ENCODE results near the gene ADAMTS9.
"Not testable (repeated sequence)": the region's sequence is repeated elsewhere in the genome, so short reads cannot be mapped to it uniquely, and the experiment has no call there.

Gene ADAMTS9

DNA sequence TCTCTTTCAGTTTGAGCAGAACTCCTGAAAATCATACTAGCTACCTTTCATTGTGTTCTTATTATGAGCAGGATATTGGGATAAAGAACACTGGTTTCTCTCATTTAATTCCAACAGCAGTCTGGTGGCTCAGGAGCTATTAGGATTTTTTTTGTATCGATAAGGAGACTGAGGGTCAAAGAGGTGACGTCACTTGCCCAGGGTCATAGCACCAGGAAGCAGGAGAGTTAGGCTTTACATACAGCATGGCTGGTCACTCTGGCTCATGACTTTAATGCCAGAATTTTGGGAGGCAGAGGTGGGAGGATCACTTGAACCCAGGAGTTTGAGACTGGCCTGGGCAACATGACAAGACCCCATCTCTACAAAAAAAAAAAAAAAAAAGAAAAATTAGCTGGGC, 113.6 kb downstream of the ADAMTS9 start:
- DNase-seq (ENCODE audit: low read depth), result no peak

DNA sequence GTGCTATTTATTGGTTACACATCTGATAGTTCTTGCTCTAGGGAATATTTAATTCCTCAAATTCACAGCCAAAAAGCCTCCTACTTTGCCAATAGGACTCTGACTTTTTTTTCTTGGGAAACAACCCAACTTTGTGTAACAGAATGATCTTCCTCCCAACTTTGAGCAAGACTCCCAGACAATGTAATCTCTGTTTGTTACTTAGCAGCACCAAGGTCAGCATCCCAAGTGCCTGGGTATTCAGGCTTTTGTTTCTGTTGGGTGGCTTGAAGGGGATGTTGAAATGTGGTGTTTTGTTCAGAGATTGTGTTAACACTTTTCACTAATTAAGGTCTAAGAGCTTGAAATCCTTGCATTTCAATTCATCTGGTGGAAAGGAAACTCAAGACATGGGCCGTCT, 115.8 kb downstream of the ADAMTS9 start:
- DNase-seq (ENCODE audit: low read depth), result no peak

DNA sequence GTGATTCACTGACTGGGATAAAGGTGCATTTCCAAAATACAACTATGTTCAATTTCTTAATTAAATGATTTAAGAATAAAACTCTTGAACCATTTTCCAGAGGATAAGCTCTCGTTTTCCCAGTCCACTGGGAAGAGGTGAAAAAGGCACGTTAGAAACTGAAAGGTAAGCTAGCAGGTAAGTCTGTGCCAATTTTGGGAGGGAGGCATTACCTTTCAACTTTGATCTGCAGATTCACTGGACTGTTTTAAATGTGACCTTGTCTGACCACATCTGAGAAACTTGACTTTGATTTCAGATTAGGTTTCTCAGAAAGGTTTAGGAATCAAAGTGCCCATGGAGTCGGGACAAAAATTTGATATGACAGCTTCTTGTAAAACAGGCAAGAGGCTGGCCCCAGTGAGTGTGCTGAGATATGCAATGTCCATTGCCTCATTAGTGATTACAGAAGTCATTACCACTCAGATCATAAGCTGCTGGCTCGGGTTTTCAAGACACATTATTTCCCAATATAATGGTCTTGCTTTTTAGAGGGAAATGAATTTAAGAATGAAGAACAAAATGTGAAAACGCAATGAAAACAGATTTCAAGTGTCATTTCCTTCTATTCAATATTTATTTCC, 118.8 kb downstream of the ADAMTS9 start:
- DNase-seq (ENCODE audit: low read depth), result no peak

DNA sequence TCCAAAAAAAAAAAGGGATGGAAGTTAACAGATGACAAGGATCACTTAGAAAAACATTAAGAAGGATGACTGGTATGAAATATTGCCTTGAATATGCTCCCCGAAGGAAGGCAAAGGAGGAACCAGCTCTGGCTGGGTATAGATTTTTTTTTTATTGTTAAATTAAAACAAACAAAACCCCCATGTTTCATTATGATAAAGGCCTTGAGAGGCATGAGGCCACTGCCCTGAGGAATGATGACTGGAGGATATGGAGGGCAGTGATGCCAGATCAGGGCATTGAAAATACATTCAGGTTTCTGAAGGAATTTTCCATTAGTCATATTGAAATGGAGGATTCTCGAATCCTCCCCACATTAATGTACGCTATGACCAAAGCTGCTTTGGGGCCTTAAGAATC, 120.9 kb downstream of the ADAMTS9 start:
- no peak for DNase-seq (ENCODE audit: low read depth)

DNA sequence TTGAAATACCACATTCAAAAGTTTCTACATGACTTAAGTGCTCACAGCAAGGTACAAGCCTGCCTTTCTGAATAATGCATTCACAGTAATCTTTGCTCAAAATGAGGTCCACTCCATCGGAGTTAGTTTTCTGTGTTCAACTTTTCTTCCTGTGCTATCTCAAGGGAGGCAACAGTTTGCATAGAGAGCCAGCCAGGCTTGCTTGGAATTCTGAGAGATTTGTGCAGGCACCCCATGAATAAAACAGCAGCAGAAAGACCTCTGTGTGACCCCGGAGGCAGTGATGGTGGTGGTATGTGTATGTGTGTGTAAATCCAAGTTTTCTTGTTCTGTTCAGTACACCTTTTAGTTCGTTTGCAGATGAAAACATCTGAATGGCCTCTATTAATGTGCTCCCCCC, 124.0 kb downstream of the ADAMTS9 start:
- no peak for DNase-seq (ENCODE audit: low read depth)

DNA sequence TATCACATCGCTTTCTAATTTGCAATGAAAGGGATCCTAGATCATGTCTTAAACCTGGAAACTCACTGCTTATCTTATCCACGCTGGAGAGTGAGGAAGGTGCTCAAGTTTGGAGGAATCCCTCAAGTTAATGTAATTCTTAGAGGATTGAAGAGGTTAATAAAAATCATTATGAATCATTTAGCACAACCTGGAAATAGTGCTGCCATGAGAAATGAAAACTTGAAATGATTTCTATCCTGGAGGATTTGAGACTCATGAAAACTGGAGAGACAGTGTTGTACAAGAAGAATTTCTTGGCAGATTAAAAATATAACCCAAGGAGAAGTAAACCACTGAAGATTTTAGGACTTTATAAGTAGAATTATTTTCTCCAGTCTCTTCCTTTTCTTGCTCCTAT, 125.9 kb downstream of the ADAMTS9 start:
- DNase-seq (ENCODE audit: low read depth), result no peak

DNA sequence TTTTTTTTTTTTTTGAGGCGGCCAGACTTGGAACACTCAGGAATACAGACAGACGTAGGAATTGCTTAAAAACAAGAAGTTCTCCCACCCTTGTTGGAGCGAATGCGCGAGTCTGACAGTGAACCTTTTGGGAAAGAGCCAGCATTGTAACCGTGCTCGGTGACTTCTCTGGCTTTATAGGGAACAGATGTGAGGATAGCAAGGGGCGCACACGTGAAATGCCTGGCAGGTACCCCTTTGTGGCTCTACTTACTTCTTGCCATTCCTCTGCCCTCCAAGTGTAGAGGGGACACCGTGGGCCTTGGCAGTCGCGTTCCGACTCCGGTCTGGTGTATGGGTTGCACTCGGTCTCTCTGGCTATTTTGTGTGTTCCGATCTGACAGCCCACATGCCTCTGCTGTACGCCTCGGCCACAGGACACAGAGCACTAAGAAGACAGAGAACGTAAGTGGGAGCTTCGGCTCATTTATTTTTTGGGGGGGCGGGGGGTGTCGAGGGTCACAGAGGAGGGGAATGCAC, 126.4 kb downstream of the ADAMTS9 start:
- no peak for DNase-seq (ENCODE audit: low read depth)

DNA sequence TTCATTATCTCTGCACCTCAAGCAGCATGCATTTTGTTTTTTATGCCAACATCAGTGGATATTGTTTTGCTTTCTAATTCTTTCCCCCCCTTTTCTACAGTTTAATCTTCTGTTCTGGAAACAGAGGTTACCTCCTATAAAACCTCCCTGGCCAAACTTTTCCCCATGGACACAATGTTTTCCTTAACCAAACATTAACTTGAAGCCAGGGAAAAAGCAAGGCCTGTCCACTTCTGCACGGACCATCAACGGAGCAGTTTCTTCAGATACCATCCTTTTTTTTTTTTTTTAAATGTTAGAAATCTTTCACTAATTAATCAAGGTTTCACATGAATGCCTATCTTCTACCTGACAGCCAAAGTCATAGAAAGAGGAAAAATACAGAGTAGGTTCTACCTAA, 127.0 kb downstream of the ADAMTS9 start:
- DNase-seq (ENCODE audit: low read depth), result no peak

DNA sequence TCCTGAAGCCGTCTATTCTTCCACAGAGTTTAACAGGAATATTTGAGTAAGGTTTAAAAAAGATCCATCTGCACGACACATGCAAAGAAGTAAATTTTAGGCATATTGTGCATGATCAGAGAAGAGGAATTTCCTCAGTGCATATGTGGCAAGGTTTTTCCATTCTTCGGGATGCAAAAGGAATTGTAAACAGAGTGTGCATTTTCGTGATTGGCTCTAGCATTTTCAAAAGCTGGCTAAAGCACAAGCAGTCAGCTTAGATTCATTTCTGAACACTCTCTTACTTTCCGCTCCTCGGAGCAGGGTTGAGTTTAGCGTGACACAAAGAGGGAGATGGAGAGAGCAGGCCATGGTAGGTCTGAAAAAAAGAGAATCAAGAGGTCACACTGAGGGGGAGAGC, 128.2 kb downstream of the ADAMTS9 start:
- DNase-seq (ENCODE audit: low read depth), result no peak

DNA sequence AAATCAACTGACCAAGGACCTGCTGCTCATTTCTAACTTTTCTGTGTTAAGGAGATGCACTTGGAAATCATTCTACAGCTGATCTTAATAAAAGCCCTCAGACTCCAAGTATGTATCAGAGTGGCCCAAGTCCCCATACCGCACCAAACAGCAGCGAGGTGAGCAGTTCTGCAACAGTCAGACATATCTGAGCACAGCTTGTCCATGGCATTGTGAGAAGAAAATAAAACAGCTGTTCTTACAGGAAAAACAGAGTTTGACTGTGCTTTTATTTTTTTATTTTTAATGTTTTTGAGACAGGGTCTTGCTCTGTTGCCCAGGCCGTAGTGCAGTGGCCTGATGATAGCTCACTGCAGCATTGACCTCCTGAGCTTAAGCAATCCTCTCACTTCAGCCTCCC, 131.8 kb downstream of the ADAMTS9 start:
- DNase-seq (ENCODE audit: low read depth), result no peak

DNA sequence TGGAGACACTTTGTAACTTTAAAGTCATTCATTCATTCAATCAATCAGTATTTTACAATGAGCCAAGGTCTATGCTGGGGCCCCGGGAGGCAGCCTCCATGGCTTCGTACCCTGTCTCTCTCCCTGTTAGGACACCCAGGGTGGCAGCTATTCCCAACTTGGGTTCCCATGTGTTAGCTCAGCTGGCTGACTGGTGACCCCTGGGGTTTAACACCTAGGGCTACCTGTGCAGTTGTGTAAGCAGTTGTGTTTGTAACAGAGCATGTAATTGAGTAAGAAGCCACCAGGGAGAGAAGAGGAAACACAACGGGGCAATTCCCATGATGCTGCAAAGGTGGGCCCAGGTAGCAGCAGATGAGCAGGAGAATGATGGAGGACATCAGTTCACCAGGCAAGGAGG, 132.4 kb downstream of the ADAMTS9 start:
- DNase-seq (ENCODE audit: low read depth), result no peak

DNA sequence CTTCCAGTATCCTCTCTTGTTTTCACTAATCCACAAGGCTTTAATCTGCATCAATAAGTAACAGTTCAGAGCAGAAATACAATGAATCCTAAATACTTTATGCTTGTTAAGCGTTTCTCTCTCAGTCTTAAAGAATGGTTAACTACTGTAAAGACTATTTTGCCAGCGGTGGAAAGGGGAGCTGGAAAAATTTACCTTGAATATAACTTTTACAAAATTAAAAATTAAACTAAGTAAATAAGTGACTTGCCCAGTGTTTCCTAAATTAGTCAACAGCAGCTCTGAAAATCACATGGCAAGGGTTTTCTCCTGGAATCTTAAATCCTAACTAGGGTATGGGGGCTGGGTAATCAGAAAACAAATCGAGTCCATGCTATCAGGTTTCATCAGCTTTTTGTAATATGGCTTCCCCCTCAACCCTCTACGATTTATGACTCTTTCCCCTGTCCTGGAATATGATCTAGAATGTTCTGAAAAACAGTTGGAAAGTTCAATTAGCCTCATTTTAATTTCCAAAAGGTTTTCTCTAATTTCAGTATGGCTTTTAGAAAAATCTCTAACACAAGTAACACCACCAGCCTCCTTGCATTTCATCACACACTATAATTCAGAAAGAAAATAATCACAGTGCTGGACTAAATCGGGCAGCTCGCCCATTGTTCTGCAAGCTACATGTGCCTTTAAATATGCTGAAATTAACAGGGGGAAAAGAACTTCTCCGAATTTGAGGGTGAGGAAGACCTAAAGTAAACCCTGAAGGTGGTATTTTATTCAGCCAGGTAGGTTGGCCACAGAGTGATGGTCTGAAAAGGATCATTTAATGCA, 133.5 kb downstream of the ADAMTS9 start:
- no peak for DNase-seq (ENCODE audit: low read depth)

DNA sequence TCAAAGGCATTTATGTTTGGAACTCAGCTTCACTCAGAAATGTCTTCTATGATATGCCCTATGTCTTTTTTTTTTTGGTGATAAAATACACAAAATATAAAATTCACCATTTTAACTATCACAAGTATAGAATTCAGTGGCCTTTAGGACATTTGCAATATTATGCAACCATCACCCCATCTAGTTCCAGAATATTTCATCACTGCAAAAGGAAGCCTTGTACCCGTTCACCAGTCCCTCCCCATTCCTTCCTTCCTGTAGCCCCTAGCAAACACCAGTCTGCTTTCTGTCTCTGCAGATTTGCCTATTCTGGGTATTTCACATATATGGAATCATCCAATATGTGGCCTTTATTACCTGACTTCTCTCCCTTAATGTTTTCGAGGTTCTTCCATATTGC, 134.8 kb downstream of the ADAMTS9 start:
- no peak for DNase-seq (ENCODE audit: low read depth)

DNA sequence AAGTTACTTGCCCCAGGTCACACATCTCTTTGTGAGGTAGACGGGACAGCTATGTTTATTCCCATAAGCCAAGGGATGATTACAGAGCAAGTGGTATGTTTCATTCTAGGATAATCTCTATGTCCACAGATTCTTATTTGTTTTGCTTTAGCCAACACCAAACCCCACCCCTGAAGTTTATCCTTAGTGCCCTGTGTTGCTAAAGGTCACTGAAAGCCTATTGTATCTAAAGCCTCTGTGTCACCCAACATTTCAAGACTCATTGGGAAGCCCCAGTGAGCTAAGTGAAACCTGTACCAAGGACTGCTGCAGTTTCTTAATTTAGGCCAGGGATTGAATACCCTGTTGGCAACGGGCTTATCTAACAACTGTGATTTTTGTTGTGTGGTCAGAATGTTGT, 135.6 kb downstream of the ADAMTS9 start:
- no peak for DNase-seq (ENCODE audit: low read depth)

DNA sequence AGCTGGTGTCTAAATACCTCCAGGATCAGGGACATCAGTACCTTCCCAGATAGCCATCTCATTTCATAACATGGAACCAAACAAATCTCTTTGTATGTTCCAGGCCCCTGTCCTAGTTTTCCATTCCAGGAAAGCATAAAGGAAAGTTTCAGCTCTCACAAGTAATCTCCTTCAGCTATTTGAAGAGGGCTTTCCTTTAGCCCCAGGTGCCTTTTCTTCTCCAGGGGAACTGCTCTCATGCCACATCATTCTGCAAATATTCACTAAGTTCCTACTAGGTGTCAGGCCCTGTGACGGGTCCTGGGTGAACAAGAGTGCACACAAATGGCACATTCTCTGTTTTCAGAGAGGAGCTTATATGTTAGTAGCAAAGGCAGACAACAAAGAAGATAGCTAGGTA, 136.1 kb downstream of the ADAMTS9 start:
- DNase-seq (ENCODE audit: low read depth), result no peak

DNA sequence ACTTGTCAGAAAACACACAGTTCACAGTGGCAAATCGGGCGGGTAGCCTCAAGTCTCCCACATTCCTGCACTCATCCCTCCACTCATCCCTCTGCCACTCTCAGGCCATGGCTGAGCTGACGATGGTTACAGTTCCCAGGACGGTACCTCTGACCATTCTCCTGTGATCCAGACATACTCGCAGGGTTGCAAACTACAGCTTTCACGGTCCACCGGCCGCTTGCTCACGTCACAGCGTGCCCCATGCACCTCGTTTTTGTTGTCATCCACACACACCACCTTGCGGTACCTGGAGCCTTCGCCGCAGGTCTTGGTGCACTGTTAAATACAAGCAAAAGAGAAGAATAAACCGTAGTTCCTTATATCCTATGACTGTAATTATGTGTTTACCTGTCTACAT, 137.1 kb downstream of the ADAMTS9 start:
- DNase-seq (ENCODE audit: low read depth), result no peak

DNA sequence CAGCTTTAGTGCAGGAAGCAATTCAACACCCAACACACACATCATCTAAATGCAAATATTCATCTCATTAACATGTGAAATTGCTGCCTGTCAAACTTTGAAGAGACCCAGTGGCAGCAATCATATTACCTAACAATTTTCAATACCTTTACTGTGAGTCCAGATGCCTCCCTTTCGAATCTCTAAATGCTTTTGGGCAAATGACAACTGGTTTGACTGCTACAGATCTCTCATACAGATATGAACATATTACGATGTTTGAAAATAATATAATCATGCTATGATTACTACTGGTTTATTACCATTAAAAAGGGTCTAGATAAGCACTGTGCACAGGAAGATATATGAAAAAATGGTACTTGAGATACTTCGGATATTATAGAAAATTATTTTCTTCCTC, 137.9 kb downstream of the ADAMTS9 start:
- DNase-seq (ENCODE audit: low read depth), result no peak

DNA sequence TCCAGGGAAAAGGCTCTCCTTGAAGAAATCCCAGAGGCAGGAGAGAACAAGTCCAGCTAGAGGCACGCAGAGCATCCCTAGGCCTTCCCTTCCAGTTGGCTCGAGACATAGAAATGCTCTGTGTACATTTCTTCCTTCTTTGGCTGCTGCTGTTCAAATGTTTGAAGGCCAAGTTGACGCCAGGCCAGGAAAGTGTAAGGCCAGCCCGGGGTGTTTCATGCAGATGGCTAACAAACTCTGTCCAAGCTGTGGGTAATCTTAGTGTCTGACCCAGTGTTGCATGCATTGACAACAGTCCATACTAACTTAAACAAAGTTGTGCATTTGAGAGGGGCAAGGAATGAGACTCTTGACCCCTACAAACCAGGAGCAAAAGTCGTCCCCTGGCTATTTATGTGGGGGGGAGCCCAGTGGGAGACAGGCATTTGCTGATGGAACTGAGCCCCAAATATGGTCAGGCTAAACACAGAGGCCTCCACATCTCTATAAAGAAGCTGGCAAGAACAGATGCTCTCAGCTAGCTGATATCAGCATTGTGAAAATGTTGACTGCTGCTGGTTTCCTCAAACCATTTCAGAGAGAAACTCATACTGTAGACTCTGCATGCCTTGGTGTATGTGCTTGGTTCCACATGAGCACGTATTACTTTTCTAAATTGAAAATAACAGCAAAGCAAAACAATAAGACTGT, 139.5 kb downstream of the ADAMTS9 start:
- DNase-seq (ENCODE audit: low read depth), result no peak

DNA sequence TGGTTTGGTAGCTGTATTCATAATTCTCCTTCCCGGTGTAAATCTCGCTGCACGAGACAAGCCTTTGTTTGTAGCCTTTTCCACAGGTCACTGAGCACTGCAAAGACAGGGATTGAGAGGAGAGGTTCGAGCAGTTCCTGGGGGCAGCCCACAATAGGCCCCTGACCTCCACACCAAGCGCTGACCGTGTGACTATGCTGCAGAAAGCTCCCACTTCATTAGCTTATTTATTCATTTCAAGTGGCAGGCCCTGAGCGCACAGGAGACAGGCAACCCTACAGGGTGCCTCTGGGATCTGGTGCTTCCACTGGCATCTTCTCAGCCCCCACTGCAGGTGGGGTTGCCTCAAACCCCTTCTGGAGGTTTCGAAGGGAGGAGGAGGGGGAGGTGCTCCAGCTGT, 140.9 kb downstream of the ADAMTS9 start:
- DNase-seq (ENCODE audit: low read depth), result no peak

DNA sequence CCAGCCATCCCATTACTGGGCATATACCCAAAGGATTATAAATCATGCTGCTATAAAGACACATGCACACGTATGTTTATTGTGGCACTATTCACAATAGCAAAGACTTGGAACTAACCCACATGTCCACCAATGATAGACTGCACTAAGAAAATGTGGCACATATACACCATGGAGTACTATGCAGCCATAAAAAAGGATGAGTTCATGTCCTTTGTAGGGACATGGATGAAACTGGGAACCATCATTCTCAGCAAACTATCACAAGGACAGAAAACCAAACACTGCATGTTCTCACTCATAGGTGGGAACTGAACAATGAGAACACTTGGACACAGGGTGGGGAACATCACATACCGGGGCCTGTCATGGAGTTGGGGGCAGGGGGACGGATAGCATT, 142.6 kb downstream of the ADAMTS9 start:
- DNase-seq (ENCODE audit: low read depth), result not testable (repeated sequence)

DNA sequence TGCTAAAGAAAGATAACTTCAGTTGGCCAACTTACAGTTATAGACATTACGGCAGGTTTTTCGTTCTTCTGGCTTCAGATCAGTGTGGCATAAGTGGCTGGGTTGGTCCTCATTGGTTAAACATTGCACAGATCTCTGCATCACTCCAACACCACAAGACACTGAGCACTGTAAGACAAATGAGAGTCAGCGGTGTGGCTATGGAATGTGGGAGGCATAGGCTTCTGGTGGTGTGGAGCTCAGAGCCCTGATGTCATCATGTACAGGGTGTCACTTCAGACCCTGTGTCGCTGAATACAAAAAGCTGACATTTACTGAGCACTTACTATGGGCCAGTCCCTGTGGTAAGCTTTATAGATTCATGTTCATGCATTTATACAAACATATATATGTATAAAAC, 146.0 kb downstream of the ADAMTS9 start:
- DNase-seq (ENCODE audit: low read depth), result no peak

DNA sequence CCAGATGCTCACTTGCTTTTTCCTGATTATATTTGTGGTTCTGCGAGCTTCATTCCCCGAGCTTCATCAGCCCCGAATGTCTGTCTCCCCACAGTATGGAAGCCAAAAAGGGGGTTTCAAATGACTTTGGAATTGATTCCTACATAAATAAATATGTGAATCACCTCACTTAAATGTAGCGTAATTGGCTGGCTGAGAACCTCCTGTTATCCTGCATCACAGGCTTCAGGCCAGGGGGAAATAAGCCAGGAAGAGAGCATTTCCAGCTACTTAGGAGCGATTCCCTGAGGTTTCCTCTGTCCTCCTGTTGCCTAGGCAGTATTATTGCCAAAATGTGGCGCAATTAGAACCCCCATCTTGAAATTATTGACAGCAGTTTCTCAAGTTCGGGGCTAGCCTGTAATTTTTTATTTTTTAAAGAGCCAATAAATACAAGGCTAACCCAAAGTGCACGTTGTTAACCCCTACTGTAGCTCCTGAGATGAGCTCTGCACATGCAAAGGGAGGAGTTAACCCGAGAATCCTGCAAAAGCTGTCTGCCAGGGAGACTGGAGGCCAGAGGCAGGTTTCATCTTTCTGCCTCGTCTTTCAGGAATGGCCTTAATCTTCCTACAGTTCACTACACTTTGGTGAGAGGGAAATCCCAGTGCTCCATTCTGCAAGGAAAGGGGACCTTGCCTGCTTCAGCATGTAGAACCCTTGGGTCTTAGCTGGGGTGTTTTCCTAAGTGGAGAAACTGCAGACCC, 148.2 kb downstream of the ADAMTS9 start:
- DNase-seq (ENCODE audit: low read depth), result no peak

Measured in stimulated activated CD8-positive, alpha-beta memory T cell treated with anti-CD3 and anti-CD28 coated beads, Interleukin-4, amount 100 ng/mL, for 24 hours (primary cell).